ENCODE results near the gene DDX20. TPM values are rescaled to one million over a fixed set of nuclear protein-coding genes. Genes with fewer than 3 reads are reported as not detected.

The DDX20 gene
- total RNA-seq, 4 donors from 2014 or later, result 11.9 to 21.5 (median 16.2) TPM

GRCh38 chr1:111736548-111737215, 19.0 kb upstream of the DDX20 start:
- peak in 1 of 2 donors; percentile 88 for DNase-seq (ENCODE audit: low spot score in 2 of 2)
- intact Hi-C loops (cut with DNase I; ENCODE audit: low total_unique reads), result no loop called here
- 56 to 61% methylated on average over 4 of the region's 4 CpGs for WGBS, 2 donors
- no peak for TF ChIP-seq POLR2A (IDR thresholded peaks at IDR 0.05)
- TF ChIP-seq CTCF (IDR thresholded peaks at IDR 0.05), result no peak
- no peak overlapping the region for H3K4me3 ChIP-seq (ENCODE audit: low read depth, poor library complexity, severe bottlenecking)

GRCh38 chr1:111737216-111738132, 18.2 kb upstream of the DDX20 start:
- 40 to 49% methylated on average over 8 of the region's 8 CpGs for WGBS, 2 donors

GRCh38 chr1:111738133-111738435, 17.6 kb upstream of the DDX20 start:
- TF ChIP-seq CTCF (IDR thresholded peaks at IDR 0.05) (no peak), POLR2A (IDR thresholded peaks at IDR 0.05) (no peak)
- intact Hi-C loops (cut with DNase I; ENCODE audit: low total_unique reads), result no loop called here
- WGBS, 2 donors, result 6 to 13% methylated on average over 9 of the region's 9 CpGs
- DNase-seq (ENCODE audit: low spot score in 2 of 2), result no peak
- no peak overlapping the region for H3K4me3 ChIP-seq (ENCODE audit: low read depth, poor library complexity, severe bottlenecking)

More at GRCh38 chr1:111737216-111738132, 18.2 kb upstream of the DDX20 start:
- DNase-seq (ENCODE audit: low spot score in 2 of 2), result peak in 1 of 2 donors; percentile 82
- no peak overlapping the region for H3K4me3 ChIP-seq (ENCODE audit: low read depth, poor library complexity, severe bottlenecking)
- no peak for TF ChIP-seq CTCF (IDR thresholded peaks at IDR 0.05)
- no peak for TF ChIP-seq POLR2A (IDR thresholded peaks at IDR 0.05)
- intact Hi-C loops (cut with DNase I; ENCODE audit: low total_unique reads), result no loop called here

GRCh38 chr1:111738436-111739193, 17.1 kb upstream of the DDX20 start:
- intact Hi-C loops (cut with DNase I; ENCODE audit: low total_unique reads), result no loop called here
- TF ChIP-seq CTCF (IDR thresholded peaks at IDR 0.05) (no peak), POLR2A (IDR thresholded peaks at IDR 0.05) (no peak)
- peak overlapping the region; percentile 39 for H3K4me3 ChIP-seq (ENCODE audit: low read depth, poor library complexity, severe bottlenecking)
- peak; percentile 52 to 93 for DNase-seq (ENCODE audit: low spot score in 2 of 2)
- WGBS, 2 donors, result 1% methylated on average over 45 to 57 of the region's 61 CpGs

- peak within 1 kb of the TSS; percentile 39 for H3K4me3 ChIP-seq (ENCODE audit: low read depth, poor library complexity, severe bottlenecking)
- intact Hi-C loops (cut with DNase I; ENCODE audit: low total_unique reads), result no loop called here
- 0 to 1% methylated on average over 35 to 36 of the region's 59 CpGs for WGBS, 2 donors
Observed at GRCh38 chr1:111739194-111739924, 16.3 kb upstream of the DDX20 start, which contains the start of gene INKA2. INKA2 (minus strand) TSS chr1:111739395; CDS start chr1:111739242, 153 bp downstream.

More at GRCh38 chr1:111739194-111739924, 16.3 kb upstream of the DDX20 start, which contains the start of gene INKA2:
- no peak for TF ChIP-seq POLR2A (IDR thresholded peaks at IDR 0.05)
- no peak for TF ChIP-seq CTCF (IDR thresholded peaks at IDR 0.05)
- peak; percentile 85 to 98 for DNase-seq (ENCODE audit: low spot score in 2 of 2)
